Spleen (tissue), 11 donors: Measurements from ENCODE around the gene SHISAL2A. TPM values are rescaled to one million over a fixed set of nuclear protein-coding genes. Genes with fewer than 3 reads are reported as not detected.

ENCODE experiments used
- DNase-seq: peaks from one replicate; pipeline ENCODE4 v3.0.0-alpha.2; 2020
- H3K27ac ChIP-seq, 8 donors: fragments of 200-600 bp; sonication (generic) in 7 of 8; 1 replicate in 4 of 8; 2 replicates in 4 of 8; pipeline versions ENCODE4 v1.5.0 to v1.8.0; 2016 to 2021; ENCODE audit warnings: inconsistent platforms in 4 of 8, mild to moderate bottlenecking in 4 of 8, moderate library complexity in 1 of 8
- H3K27me3 ChIP-seq, 7 donors: fragments of 200-600 bp; sonication (generic) in 6 of 7; replicated peaks in 1 of 7; 1 replicate in 4 of 7; 2 replicates in 3 of 7; pipeline versions ENCODE4 v1.5.0 to v1.8.0; 2016 to 2021; ENCODE audit warnings: inconsistent platforms in 3 of 7, mild to moderate bottlenecking in 1 of 7
- H3K36me3 ChIP-seq, 6 donors: fragments of 200-600 bp; sonication (generic) in 5 of 6; 1 replicate in 4 of 6; 2 replicates in 2 of 6; pipeline versions ENCODE4 v1.5.0 to v1.8.0; 2016 to 2021; ENCODE audit warnings: inconsistent platforms in 2 of 6
- H3K4me1 ChIP-seq, 6 donors: fragments of 200-600 bp; sonication (generic) in 5 of 6; 1 replicate in 3 of 6; 2 replicates in 3 of 6; pipeline versions ENCODE4 v1.5.0 to v1.8.0; 2016 to 2021; ENCODE audit warnings: inconsistent platforms in 3 of 6
- H3K4me3 ChIP-seq, 8 donors: fragments of 200-600 bp; sonication (generic) in 7 of 8; 1 replicate in 4 of 8; 2 replicates in 4 of 8; pipeline versions ENCODE4 v1.5.0 to v1.8.0; 2016 to 2021; ENCODE audit warnings: inconsistent platforms in 4 of 8, mild to moderate bottlenecking in 4 of 8, moderate library complexity in 2 of 8
- H3K9me3 ChIP-seq, 8 donors: fragments of 200-600 bp; sonication (generic) in 7 of 8; 1 replicate in 4 of 8; 2 replicates in 4 of 8; pipeline versions ENCODE4 v1.5.0 to v1.8.0; 2016 to 2021; ENCODE audit warnings: inconsistent platforms in 4 of 8
- POLR2A ChIP-seq, 3 donors: fragments of 450-650 bp; IDR thresholded peaks; one replicate each; pipeline ENCODE4 v1.5.1; 2017; ENCODE audit warnings: antibody characterized with exemption in 3 of 3, mild to moderate bottlenecking in 1 of 3
- POLR2AphosphoS5 ChIP-seq, 3 donors: sonication (generic); formaldehyde crosslinking; IDR thresholded peaks; one replicate each; pipeline ENCODE4 v1.5.1; 2017; ENCODE audit warnings: antibody characterized with exemption in 3 of 3
- WGBS, 5 donors: extraction: QIAGEN DNeasy Blood & Tissue Kit in 3 of 5; methylation state at CpG; one replicate each; pipeline versions ENCODE4 v1.1.5 to v1.1.7; 2013 to 2018; 5-methylcytosine and 5-hydroxymethylcytosine counted together
- intact Hi-C: fragments of 100-400 bp; cut with DNase I; formaldehyde crosslinking; loops from one replicate; pipeline ENCODE4 v1.15.0; 2023; ENCODE audit warnings: low total_unique reads
- polyA plus RNA-seq, 3 donors: library from polyadenylated mRNA; stranded (reverse); fragments of 200-250 nt; gene quantifications; one replicate each; pipeline ENCODE4 v1.2.1, GENCODE V29; 2013
- total RNA-seq, 7 donors: library from RNA; depleted of rRNA in 3 of 7; stranded (reverse); fragments of >200 nt in 3 of 7; fragmentation: NEBNext Ultra II Directional in 4 of 7; extraction: Animal tissue kit (Norgen Biotek cat#: 25700) in 4 of 7; gene quantifications; one replicate each; pipeline versions ENCODE4 v1.1.0 to v1.2.1, GENCODE V29; 2016 to 2021
- TF ChIP-seq, protein P1 (sequence below), 11 experiments: fragments of 200-600 bp in 7 of 11; fragments of 450-650 bp in 4 of 11; sonication (generic) in 4 of 11; IDR thresholded peaks in 8 of 11; conservative IDR thresholded peaks in 3 of 11; 1 replicate in 7 of 11; 2 replicates in 4 of 11; pipeline versions ENCODE4 v1.4.0 to v1.8.0; 2016 to 2021; ENCODE audit warnings: antibody characterized with exemption in 11 of 11, inconsistent platforms in 4 of 11, mild to moderate bottlenecking in 1 of 11
- donor health status: healthy with polysubstance abuse.
- donor health status: DM: no; HTN: no; CAD: no; lungs with moderate emphysema.
- donor health status: DM: no; HTN: no; CAD: no.
- donor health status: Bipolar disorder and iron deficiency.
- donor health status: healthy.
- donor health status: DM: no; HTN: no; CAD: no.
- donor health status: DM: yes; HTN: yes; CAD: no.

Gene SHISAL2A
- total and polyA plus RNA-seq, 10 donors = 9.2 to 23.6 (median 16.1) TPM

- H3K4me1 ChIP-seq = no peaks in the 10 kb centered on the region
- intact Hi-C loops = no loop called here
- no peak for DNase-seq
These were observed 18.9 kb downstream of the SHISAL2A start for GRCh38 chr1:52651904-52652303.

DNA sequence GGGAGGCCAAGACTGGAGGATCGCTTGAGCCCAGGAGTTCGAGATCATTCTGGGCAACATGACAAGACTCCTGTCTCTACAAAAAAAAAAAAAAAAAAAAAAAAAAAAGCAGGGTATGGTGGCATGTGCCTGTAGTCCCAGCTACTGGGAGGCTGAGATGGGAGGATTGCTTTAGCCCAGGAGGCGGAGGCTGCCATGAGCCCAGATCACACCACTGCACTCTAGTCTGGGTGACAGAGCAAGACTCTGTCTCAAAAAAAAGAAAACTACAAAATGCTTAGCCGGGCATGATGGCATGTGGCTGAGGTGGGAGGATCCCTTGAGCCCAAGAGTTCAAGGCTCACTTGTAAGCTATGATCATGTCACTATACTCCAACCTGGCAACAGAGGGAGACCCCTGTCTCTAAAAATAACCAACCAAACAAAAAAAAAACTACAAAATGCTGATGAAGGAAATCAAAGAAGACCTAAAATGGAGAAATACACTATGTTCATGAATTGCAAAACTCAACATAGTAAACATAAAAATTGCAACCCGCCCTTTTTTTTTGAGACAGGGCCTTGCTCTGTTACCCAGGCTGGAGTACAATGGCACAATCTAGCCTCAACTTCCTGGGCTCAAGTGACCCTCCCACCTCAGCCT lies 20.4 kb downstream of the SHISAL2A start:
- no peaks in the 10 kb centered on the region for H3K9me3 ChIP-seq

More at GRCh38 chr1:52651904-52652303, 18.9 kb downstream of the SHISAL2A start:
- no peaks in the 10 kb centered on the region for H3K27me3 ChIP-seq
- no peak overlapping the region for H3K27ac ChIP-seq
- no peaks in the 10 kb centered on the region for H3K9me3 ChIP-seq
- peaks cover 0 to 27% (median 0%) of the 10 kb centered on the region in 6 donors for H3K36me3 ChIP-seq
- TF ChIP-seq POLR2A (IDR thresholded peaks at IDR 0.05) (no peak), POLR2AphosphoS5 (IDR thresholded peaks at IDR 0.05) (no peak)
- TF ChIP-seq, protein P1, sequence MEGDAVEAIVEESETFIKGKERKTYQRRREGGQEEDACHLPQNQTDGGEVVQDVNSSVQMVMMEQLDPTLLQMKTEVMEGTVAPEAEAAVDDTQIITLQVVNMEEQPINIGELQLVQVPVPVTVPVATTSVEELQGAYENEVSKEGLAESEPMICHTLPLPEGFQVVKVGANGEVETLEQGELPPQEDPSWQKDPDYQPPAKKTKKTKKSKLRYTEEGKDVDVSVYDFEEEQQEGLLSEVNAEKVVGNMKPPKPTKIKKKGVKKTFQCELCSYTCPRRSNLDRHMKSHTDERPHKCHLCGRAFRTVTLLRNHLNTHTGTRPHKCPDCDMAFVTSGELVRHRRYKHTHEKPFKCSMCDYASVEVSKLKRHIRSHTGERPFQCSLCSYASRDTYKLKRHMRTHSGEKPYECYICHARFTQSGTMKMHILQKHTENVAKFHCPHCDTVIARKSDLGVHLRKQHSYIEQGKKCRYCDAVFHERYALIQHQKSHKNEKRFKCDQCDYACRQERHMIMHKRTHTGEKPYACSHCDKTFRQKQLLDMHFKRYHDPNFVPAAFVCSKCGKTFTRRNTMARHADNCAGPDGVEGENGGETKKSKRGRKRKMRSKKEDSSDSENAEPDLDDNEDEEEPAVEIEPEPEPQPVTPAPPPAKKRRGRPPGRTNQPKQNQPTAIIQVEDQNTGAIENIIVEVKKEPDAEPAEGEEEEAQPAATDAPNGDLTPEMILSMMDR (IDR thresholded peaks at IDR 0.05 in 8 of 11, conservative IDR thresholded peaks at IDR 0.05 in 3 of 11) = no peak
- 83 to 100% (median 94%) methylated on average over 1 of the region's 1 CpG for WGBS, 5 donors
- no peak overlapping the region for H3K4me3 ChIP-seq

GRCh38 chr1:52654063-52654462 lies 21.1 kb downstream of the SHISAL2A start:
- TF ChIP-seq POLR2A (IDR thresholded peaks at IDR 0.05) (no peak), POLR2AphosphoS5 (IDR thresholded peaks at IDR 0.05) (no peak)
- TF ChIP-seq, protein P1 (IDR thresholded peaks at IDR 0.05 in 8 of 11, conservative IDR thresholded peaks at IDR 0.05 in 3 of 11) = no peak
- H3K4me1 ChIP-seq = no peaks in the 10 kb centered on the region
- no peaks in the 10 kb centered on the region for H3K9me3 ChIP-seq
- no peak overlapping the region for H3K4me3 ChIP-seq
- DNase-seq = no peak
- no peak overlapping the region for H3K27ac ChIP-seq
- H3K36me3 ChIP-seq = peaks cover 0 to 19% (median 0%) of the 10 kb centered on the region in 6 donors
- H3K27me3 ChIP-seq = no peaks in the 10 kb centered on the region
- intact Hi-C loops = no loop called here

More for the DNA sequence above, 20.4 kb downstream of the SHISAL2A start:
- Histone ChIP-seq H3K27me3 (no peaks in the 10 kb centered on the region), H3K4me1 (no peaks in the 10 kb centered on the region), H3K4me3 (no peak overlapping the region), H3K27ac (no peak overlapping the region), H3K36me3 (peaks cover 0 to 27% (median 0%) of the 10 kb centered on the region in 6 donors)
- 88 to 95% (median 91%) methylated on average over 5 of the region's 5 CpGs for WGBS, 5 donors
- TF ChIP-seq, protein P1 (IDR thresholded peaks at IDR 0.05 in 8 of 11, conservative IDR thresholded peaks at IDR 0.05 in 3 of 11) = no peak
- TF ChIP-seq POLR2AphosphoS5 (IDR thresholded peaks at IDR 0.05) (no peak), POLR2A (IDR thresholded peaks at IDR 0.05) (no peak)
- intact Hi-C loops = no loop called here
- DNase-seq = no peak

- DNase-seq = no peak
- 89 to 97% (median 94%) methylated on average over 3 of the region's 3 CpGs for WGBS, 5 donors
- intact Hi-C loops = no loop called here
- TF ChIP-seq, protein P1 (IDR thresholded peaks at IDR 0.05 in 8 of 11, conservative IDR thresholded peaks at IDR 0.05 in 3 of 11) = no peak
- Histone ChIP-seq H3K27ac (no peak overlapping the region), H3K9me3 (no peaks in the 10 kb centered on the region), H3K4me3 (no peak overlapping the region), H3K4me1 (no peaks in the 10 kb centered on the region), H3K27me3 (no peaks in the 10 kb centered on the region), H3K36me3 (peaks cover 0 to 13% (median 0%) of the 10 kb centered on the region in 6 donors)
These were observed 24.7 kb downstream of the SHISAL2A start for GRCh38 chr1:52657702-52658101.
